GM19239 (cell line): Measurements from ENCODE around the gene SPSB3.
"Not testable (repeated sequence)": the region's sequence is repeated elsewhere in the genome, so short reads cannot be mapped to it uniquely, and the experiment has no call there.

Experiments
- DNase-seq: peaks from one replicate; pipeline ENCODE4 v3.0.0; 2011; ENCODE audit warnings: low spot score; ENCODE audit not compliant: insufficient read length
- FAIRE-seq: peaks from 2 replicates; lab custom pipeline; 2011; peaks lifted over from hg19 to GRCh38; lab: Jason Lieb, UNC

The SPSB3 gene

DNA sequence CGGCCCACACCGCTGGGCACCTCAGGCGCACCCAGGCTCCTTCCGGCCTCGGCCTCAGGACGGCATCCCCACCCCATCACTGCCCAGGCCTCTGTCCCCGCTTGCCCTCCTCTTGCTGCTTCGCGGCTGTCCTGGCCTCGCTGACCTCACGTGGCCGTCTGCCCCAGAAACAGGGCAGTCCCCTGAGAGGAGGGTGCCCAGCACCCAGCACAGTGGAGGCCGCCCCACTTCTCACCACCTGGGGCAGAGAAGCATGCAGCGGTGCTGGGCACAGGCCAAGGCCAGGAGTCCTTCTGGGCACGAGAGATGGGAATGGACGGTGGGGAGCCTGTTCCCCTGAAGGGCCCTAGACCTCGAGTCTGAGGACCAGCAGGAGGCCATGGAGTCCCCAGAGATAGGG, 35.3 kb upstream of the SPSB3 start:
- no peak for FAIRE-seq
- DNase-seq = no peak

GRCh38 chr16:1817276-1817589, 34.9 kb upstream of the SPSB3 start:
- FAIRE-seq (no peak), DNase-seq (no peak)

- no peak for DNase-seq
- no peak for FAIRE-seq
These were observed 34.3 kb upstream of the SPSB3 start for GRCh38 chr16:1816396-1817275.

- FAIRE-seq (no peak), DNase-seq (no peak)
These were observed 33.1 kb upstream of the SPSB3 start for GRCh38 chr16:1815461-1815860.

GRCh38 chr16:1812732-1813163, 30.4 kb upstream of the SPSB3 start:
- no peak for DNase-seq
- no peak for FAIRE-seq

DNA sequence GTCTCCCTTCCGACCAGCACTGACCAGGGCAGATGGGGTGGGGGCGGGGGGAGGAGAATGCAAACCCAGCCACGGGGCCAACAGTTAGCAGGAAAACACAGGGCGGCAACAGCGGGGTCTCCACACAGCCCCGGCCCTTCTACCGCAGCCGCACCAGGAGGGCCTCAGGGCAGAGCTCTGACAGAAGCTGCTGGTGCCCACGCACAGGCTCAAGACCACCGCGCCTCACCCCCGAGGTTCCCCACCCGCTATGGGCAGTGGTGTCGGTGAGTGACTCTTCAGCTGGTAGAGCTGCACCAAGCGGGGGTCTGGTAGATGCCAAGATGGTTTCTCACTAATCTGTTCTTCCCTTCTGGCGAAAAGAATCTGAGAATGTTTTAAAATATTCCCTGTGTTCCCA, 28.2 kb upstream of the SPSB3 start:
- no peak for FAIRE-seq
- DNase-seq = no peak

DNA sequence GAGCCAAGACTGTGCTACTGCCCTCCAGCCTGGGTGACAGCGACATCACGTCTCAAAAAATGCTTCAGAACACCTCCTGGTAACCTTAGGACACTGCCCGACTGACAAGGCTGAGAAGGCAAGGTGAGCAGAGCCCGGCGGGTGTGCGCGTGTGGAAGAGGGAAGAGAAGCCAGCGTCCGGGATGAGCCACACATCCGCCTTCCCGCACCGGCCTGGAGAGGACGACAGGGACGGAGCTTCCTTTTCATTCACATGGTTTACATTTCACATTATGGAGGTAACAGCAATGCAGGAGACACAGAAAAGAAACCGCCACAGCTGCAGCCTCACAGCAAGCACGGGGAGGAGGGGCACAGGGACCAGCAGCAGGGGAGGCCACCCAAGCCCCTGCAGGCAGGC, 27.7 kb upstream of the SPSB3 start:
- DNase-seq (no peak), FAIRE-seq (no peak)

DNA sequence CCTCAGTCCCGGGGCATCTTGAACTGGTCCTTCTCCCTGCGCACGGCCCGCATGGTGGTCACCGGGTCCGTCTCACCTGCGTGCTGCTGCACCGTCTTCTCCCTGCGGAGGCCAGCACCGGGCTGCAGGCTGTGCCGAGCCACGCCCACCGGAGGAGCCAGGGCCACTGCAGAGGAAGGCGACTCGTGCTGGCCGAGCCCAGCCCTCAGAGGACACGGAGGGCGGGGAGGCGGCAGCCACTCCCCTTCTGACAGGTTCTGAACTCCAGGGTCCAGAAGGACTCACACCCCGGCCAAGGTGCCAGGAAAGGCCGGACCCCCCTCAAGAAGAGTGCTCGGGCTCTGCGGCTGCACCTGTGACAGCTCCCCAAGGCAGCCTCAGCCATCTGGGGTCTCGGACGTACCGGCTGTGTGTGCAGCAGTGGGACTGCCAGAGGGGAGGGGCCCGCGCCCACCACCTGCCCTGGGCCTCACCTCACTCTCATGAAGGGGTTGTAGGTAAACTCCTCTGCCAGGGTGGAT, 27.0 kb upstream of the SPSB3 start:
- FAIRE-seq = no peak

DNA sequence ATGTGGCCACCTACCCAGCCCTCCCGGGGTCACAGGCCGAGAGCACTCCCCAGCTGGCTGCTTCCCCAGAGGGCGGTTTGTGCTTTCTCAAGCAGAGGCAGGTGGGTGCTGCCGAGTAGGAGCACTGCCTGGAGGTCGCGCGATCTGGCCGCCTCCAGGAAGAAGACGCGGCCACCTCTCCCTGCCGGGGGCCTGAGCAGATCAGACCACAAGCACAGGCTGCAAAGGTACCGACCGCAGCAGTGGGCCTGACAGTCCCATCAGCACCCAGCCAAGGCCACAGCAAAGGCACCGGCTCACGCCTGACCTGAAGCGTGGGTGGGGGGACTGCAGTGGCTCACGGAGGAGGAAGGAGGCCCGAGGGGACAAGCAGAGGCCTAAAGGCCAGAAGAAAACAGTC, 26.3 kb upstream of the SPSB3 start:
- no peak for DNase-seq
- no peak for FAIRE-seq

More for the DNA sequence above, 27.0 kb upstream of the SPSB3 start:
- DNase-seq = no peak

DNA sequence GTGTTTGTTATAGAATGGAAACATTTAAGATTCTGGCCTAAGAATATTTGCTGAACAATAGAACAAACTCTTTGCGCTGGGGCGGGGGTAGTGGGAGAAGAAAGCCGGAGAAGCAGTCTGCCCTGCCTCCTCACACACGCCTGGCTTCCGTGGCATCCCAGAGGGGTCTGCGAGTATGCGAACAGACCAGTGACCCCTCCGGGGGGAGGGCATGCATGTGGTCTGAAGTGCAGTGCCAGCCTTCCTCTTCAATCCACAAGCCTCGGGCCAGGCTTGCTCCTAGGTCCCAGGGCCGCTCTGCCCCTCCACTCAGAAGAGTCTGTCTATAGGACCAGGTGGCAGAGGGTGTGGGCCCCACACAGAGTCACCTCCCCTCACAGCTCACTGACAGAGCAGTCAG, 25.3 kb upstream of the SPSB3 start:
- DNase-seq (no peak), FAIRE-seq (no peak)

GRCh38 chr16:1800701-1801100, 18.3 kb upstream of the SPSB3 start:
- FAIRE-seq = no peak

GRCh38 chr16:1799263-1799662, 16.9 kb upstream of the SPSB3 start:
- DNase-seq, FAIRE-seq: not testable (repeated sequence)

More at GRCh38 chr16:1800701-1801100, 18.3 kb upstream of the SPSB3 start:
- no peak for DNase-seq

GRCh38 chr16:1794908-1795666, 12.7 kb upstream of the SPSB3 start:
- FAIRE-seq = no peak

GRCh38 chr16:1794221-1794871, 12.0 kb upstream of the SPSB3 start:
- FAIRE-seq (no peak), DNase-seq (no peak)

More at GRCh38 chr16:1794908-1795666, 12.7 kb upstream of the SPSB3 start:
- DNase-seq = no peak

GRCh38 chr16:1793578-1794220, 11.3 kb upstream of the SPSB3 start, which contains the start of gene IGFALS:
IGFALS (minus strand) TSS chr16:1793705; CDS start chr16:1793652, 53 bp downstream.
- DNase-seq = no peak
- FAIRE-seq = no peak

GRCh38 chr16:1792836-1793577, 10.6 kb upstream of the SPSB3 start:
- DNase-seq (no peak), FAIRE-seq (no peak)

DNA sequence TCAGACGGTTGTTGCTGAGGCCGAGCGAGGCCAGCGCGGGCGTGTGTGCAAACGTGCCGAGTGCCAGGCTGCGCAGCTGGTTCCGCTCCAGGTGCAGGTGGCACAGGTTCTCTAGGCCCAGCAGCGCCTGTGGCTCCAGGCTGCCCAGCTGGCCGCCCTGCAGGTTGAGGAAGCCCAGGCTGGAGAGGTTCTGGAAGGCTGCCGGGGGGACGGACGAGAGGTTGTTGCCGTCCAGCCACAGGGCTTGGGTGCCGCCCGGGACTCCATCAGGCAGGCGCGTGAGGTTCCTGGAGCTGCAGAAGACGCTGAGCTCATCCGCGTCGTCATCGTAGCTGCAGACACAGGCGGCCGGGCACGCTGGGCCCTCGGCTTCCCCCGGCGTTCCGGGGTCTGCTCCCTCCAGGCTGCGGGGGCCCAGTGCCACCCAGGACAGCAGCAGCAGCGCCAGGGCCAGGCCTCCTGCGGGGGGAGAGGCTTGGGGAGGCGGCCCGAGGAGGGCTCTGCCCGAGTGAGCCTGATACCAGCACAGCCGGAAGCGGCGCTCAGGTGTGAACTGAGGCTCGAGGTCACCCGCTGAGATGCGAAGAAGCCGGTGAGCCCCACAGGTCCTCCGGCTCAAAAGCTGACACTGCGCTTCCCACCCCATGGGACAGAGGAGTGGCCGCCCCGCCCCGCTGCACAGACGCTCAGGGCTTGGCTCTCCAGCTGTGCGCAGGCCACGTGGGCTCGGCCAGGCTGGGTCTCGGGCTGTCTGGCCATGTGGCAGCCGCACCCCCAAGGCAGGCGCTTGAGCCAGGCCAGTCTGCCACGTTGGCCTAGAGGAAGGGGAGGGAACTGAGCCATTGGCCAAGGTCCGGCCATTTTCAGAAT, 9.8 kb upstream of the SPSB3 start:
- DNase-seq = no peak
- FAIRE-seq = no peak

- FAIRE-seq = no peak
- no peak for DNase-seq
These were observed 9.0 kb upstream of the SPSB3 start for GRCh38 chr16:1791256-1791942.
